ENCODE results near the gene MTHFD1.
A peak's percentile ranks its signal among the peaks of the same experiment; 100 is the strongest.

MTHFD1 gene

DNA sequence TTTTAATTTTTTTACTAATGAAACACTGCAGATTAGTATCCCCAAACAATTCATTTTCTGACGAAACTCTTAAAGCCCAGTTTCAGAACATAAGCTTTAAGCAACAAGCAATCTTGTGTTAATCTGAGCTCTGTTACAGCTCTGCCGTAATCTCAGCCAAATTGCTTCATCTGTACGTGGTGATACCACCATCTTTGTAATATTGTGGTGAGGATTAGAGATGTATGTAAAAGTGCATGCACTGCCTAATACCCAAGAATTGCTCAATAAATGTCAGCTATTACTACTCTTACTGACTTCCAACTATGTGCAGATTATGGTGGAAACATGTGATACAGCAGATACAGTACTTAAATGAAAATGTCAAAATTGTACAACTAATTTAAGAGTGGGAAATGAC is 78.9 kb downstream of the MTHFD1 start:
- TF ChIP-seq, protein P1, sequence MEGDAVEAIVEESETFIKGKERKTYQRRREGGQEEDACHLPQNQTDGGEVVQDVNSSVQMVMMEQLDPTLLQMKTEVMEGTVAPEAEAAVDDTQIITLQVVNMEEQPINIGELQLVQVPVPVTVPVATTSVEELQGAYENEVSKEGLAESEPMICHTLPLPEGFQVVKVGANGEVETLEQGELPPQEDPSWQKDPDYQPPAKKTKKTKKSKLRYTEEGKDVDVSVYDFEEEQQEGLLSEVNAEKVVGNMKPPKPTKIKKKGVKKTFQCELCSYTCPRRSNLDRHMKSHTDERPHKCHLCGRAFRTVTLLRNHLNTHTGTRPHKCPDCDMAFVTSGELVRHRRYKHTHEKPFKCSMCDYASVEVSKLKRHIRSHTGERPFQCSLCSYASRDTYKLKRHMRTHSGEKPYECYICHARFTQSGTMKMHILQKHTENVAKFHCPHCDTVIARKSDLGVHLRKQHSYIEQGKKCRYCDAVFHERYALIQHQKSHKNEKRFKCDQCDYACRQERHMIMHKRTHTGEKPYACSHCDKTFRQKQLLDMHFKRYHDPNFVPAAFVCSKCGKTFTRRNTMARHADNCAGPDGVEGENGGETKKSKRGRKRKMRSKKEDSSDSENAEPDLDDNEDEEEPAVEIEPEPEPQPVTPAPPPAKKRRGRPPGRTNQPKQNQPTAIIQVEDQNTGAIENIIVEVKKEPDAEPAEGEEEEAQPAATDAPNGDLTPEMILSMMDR (IDR thresholded peaks at IDR 0.05; ENCODE audit: insufficient read depth, low read length): no peak
- TF ChIP-seq GABPA (IDR thresholded peaks at IDR 0.05; ENCODE audit: low read depth): no peak
- TF ChIP-seq POLR2AphosphoS5 (IDR thresholded peaks at IDR 0.05; ENCODE audit: low read depth): no peak
- TF ChIP-seq SPI1 (IDR thresholded peaks at IDR 0.05; ENCODE audit: borderline replicate concordance, low read depth): no peak
- TF ChIP-seq, protein P2, sequence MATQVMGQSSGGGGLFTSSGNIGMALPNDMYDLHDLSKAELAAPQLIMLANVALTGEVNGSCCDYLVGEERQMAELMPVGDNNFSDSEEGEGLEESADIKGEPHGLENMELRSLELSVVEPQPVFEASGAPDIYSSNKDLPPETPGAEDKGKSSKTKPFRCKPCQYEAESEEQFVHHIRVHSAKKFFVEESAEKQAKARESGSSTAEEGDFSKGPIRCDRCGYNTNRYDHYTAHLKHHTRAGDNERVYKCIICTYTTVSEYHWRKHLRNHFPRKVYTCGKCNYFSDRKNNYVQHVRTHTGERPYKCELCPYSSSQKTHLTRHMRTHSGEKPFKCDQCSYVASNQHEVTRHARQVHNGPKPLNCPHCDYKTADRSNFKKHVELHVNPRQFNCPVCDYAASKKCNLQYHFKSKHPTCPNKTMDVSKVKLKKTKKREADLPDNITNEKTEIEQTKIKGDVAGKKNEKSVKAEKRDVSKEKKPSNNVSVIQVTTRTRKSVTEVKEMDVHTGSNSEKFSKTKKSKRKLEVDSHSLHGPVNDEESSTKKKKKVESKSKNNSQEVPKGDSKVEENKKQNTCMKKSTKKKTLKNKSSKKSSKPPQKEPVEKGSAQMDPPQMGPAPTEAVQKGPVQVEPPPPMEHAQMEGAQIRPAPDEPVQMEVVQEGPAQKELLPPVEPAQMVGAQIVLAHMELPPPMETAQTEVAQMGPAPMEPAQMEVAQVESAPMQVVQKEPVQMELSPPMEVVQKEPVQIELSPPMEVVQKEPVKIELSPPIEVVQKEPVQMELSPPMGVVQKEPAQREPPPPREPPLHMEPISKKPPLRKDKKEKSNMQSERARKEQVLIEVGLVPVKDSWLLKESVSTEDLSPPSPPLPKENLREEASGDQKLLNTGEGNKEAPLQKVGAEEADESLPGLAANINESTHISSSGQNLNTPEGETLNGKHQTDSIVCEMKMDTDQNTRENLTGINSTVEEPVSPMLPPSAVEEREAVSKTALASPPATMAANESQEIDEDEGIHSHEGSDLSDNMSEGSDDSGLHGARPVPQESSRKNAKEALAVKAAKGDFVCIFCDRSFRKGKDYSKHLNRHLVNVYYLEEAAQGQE (IDR thresholded peaks at IDR 0.05; ENCODE audit: insufficient replicate concordance, low read depth): no peak

DNA sequence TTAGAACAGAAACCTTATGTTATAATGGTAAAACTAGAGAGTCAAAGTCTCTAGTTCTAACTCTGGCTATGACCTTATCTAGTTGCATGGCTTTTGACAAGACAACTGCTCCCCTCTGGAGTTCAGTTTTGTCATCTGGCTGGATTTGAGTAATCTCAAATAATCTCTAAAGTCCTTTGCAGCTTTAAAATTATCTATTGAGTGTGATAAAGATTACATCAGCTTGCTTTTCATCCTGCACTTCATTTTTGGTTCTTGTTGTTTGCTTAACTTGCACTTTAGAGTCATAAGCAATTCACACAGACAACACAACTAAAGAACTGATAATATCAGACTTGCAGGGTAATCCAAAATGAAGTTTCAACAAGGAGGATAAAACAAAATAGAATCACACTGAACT is 79.4 kb downstream of the MTHFD1 start:
- no peak overlapping the region for H3K4me3 ChIP-seq (replicated peaks; ENCODE audit: insufficient read depth, low read length)
- H3K27ac ChIP-seq (replicated peaks): no peak overlapping the region
- H3K27me3 ChIP-seq (ENCODE audit: insufficient read depth, poor library complexity, severe bottlenecking): no peaks in the 10 kb centered on the region
- TF ChIP-seq POLR2AphosphoS5 (IDR thresholded peaks at IDR 0.05; ENCODE audit: low read depth): no peak
- TF ChIP-seq GABPA (IDR thresholded peaks at IDR 0.05; ENCODE audit: low read depth): no peak
- no peak for TF ChIP-seq SPI1 (IDR thresholded peaks at IDR 0.05; ENCODE audit: borderline replicate concordance, low read depth)
- TF ChIP-seq, protein P1 (IDR thresholded peaks at IDR 0.05; ENCODE audit: insufficient read depth, low read length): no peak
- TF ChIP-seq, protein P2 (IDR thresholded peaks at IDR 0.05; ENCODE audit: insufficient replicate concordance, low read depth): no peak
- no peak for DNase-seq (ENCODE audit: low read depth in 1 of 2, low spot score in 1 of 2)

More for the DNA sequence above, 78.9 kb downstream of the MTHFD1 start:
- peak; percentile 42 to 44 for DNase-seq (ENCODE audit: low read depth in 1 of 2, low spot score in 1 of 2)
- Histone ChIP-seq H3K27me3 (ENCODE audit: insufficient read depth, poor library complexity, severe bottlenecking) (no peaks in the 10 kb centered on the region), H3K4me3 (replicated peaks; ENCODE audit: insufficient read depth, low read length) (no peak overlapping the region), H3K27ac (replicated peaks) (no peak overlapping the region)

DNA sequence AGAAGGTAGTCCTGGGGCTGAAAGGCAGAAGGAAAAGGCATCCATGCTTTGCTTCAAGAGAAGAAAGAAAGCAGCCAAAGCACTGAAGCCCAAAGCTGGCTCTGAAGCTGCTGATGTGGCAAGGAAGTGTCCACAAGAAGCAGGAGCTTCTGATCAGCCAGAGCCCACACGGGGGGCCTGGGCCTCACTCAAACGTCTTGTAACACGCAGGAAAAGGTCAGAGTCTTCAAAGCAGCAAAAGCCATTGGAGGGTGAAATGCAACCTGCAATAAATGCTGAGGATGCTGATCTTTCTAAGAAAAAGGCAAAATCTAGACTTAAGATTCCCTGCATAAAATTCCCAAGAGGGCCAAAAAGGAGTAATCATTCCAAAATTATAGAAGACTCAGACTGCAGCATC is 80.3 kb downstream of the MTHFD1 start:
- Histone ChIP-seq H3K27ac (replicated peaks) (no peak overlapping the region), H3K27me3 (ENCODE audit: insufficient read depth, poor library complexity, severe bottlenecking) (no peaks in the 10 kb centered on the region), H3K4me3 (replicated peaks; ENCODE audit: insufficient read depth, low read length) (no peak overlapping the region)
- no peak for DNase-seq (ENCODE audit: low read depth in 1 of 2, low spot score in 1 of 2)
- TF ChIP-seq, protein P2 (IDR thresholded peaks at IDR 0.05; ENCODE audit: insufficient replicate concordance, low read depth): no peak
- TF ChIP-seq GABPA (IDR thresholded peaks at IDR 0.05; ENCODE audit: low read depth): no peak
- TF ChIP-seq SPI1 (IDR thresholded peaks at IDR 0.05; ENCODE audit: borderline replicate concordance, low read depth): no peak
- TF ChIP-seq, protein P1 (IDR thresholded peaks at IDR 0.05; ENCODE audit: insufficient read depth, low read length): no peak
- TF ChIP-seq POLR2AphosphoS5 (IDR thresholded peaks at IDR 0.05; ENCODE audit: low read depth): no peak
